Endothelial cell of hepatic sinusoid (primary cell): ENCODE results near the gene BAHD1.

ENCODE experiments used
- in situ Hi-C: cut with HindIII; loops from 2 replicates; pipeline ENCODE4 v1.10.0; 2017; ENCODE audit warnings: low sequenced_read_pairs

BAHD1 gene

GRCh38 chr15:40421246-40422157, 19.3 kb upstream of the BAHD1 start:
- in situ Hi-C loops, result loop anchor here (5.0 to 25.0 kb wide), 4 partner anchors 34 to 209 kb away; partner anchors contain the start of gene DISP2

GRCh38 chr15:40424483-40425115, 16.2 kb upstream of the BAHD1 start:
- in situ Hi-C loops, result loop anchor here (5.0 to 25.0 kb wide), 4 partner anchors 37 to 212 kb away; partner anchors contain the start of gene DISP2

GRCh38 chr15:40425681-40426080, 15.1 kb upstream of the BAHD1 start:
- in situ Hi-C loops, result no loop called here

GRCh38 chr15:40427188-40427587, 13.6 kb upstream of the BAHD1 start:
- in situ Hi-C loops, result no loop called here

- in situ Hi-C loops, result no loop called here
Observed at GRCh38 chr15:40428185-40428584, 12.6 kb upstream of the BAHD1 start.

GRCh38 chr15:40429068-40429710, 11.6 kb upstream of the BAHD1 start:
- in situ Hi-C loops, result no loop called here

GRCh38 chr15:40430271-40430805, 10.4 kb upstream of the BAHD1 start:
- in situ Hi-C loops, result no loop called here

- in situ Hi-C loops, result no loop called here
Observed at GRCh38 chr15:40435023-40435709, 5.6 kb upstream of the BAHD1 start.

- in situ Hi-C loops, result no loop called here
Observed at GRCh38 chr15:40435710-40436089, 5.1 kb upstream of the BAHD1 start.

- in situ Hi-C loops, result no loop called here
Observed at GRCh38 chr15:40436116-40436891, 4.4 kb upstream of the BAHD1 start.

- in situ Hi-C loops, result no loop called here
Observed at GRCh38 chr15:40436892-40437751, 3.6 kb upstream of the BAHD1 start.

- in situ Hi-C loops, result no loop called here
Observed at GRCh38 chr15:40437752-40438687, 2.7 kb upstream of the BAHD1 start.

- in situ Hi-C loops, result no loop called here
Observed at GRCh38 chr15:40438712-40439111, 2.0 kb upstream of the BAHD1 start.

GRCh38 chr15:40439461-40439959, 1.2 kb upstream of the BAHD1 start:
- in situ Hi-C loops, result no loop called here

- in situ Hi-C loops, result loop anchor here (5.0 kb wide), 2 partner anchors 43 to 62 kb away; no protein-coding TSS in a partner anchor
Observed at GRCh38 chr15:40439960-40440742, 602 bp upstream of the BAHD1 start.

GRCh38 chr15:40441565-40442531, 1.1 kb downstream of the BAHD1 start:
- in situ Hi-C loops, result loop anchor here (5.0 kb wide), 2 partner anchors 45 to 60 kb away; no protein-coding TSS in a partner anchor
